Measurements from ENCODE around the gene OR52A1. TPM values are rescaled to one million over a fixed set of nuclear protein-coding genes. Genes with fewer than 3 reads are reported as not detected.

Gene OR52A1
- total RNA-seq, 1 experiment from 2014 or later = not detected

- Histone ChIP-seq H3K4me3 (no peak overlapping the region), H3K4me1 (no peaks in the 10 kb centered on the region), H3K36me3 (no peaks in the 10 kb centered on the region), H3K27ac (no peak overlapping the region), H3K9me3 (replicated peaks) (no peaks in the 10 kb centered on the region), H3K27me3 (no peaks in the 10 kb centered on the region)
- no peak for DNase-seq
Observed at GRCh38 chr11:5107285-5107684, 47.3 kb downstream of the OR52A1 start.

DNA sequence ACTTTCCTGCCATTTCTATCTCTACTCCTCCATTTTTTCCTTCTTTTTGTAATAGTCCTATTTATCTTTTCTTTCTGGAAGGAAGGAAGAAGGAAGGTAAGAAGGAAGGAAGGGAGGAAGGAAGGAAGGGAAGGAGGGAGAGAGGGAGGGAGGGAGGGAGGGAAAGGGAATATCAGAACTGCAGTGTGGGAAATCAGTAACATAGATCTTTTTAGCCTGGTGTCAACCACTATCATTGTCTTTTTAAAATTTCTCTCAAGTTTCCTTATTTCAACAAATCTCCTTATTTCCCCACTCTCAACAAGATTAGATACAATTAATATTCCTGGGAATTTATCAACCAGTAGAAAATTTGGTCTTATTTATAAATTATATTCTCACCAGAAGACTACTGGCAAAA, 51.5 kb downstream of the OR52A1 start:
- no peaks in the 10 kb centered on the region for H3K27me3 ChIP-seq
- H3K36me3 ChIP-seq = no peaks in the 10 kb centered on the region
- no peak overlapping the region for H3K4me3 ChIP-seq
- H3K9me3 ChIP-seq (replicated peaks) = no peaks in the 10 kb centered on the region
- no peaks in the 10 kb centered on the region for H3K4me1 ChIP-seq
- H3K27ac ChIP-seq = no peak overlapping the region
- DNase-seq = no peak

GRCh38 chr11:5102246-5102645, 52.3 kb downstream of the OR52A1 start:
- Histone ChIP-seq H3K4me3 (no peak overlapping the region), H3K36me3 (no peaks in the 10 kb centered on the region), H3K4me1 (no peaks in the 10 kb centered on the region), H3K27ac (no peak overlapping the region), H3K9me3 (replicated peaks) (no peaks in the 10 kb centered on the region), H3K27me3 (no peaks in the 10 kb centered on the region)
- peak in 1 of 2 experiments; percentile 4 for DNase-seq

DNA sequence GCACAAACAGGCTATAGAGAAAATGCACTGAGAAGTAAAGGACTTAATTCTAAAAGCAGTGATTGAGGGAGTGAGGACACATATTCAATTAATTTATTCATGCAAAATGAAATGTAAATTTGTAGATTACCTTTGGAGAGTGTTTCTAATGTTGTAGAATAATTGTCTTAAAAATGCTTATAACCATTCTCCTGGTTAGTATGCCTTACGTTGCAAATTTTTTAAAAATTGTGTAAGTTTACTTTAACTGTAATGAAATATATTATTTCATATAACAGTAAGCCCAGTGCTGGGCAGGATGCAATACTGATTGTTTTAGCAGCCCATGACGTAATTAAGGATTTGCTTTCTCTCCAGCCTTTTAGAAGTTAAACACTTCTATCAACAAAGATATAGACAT, 58.5 kb downstream of the OR52A1 start:
- no peaks in the 10 kb centered on the region for H3K27me3 ChIP-seq
- no peak for DNase-seq
- H3K4me1 ChIP-seq = no peaks in the 10 kb centered on the region
- H3K27ac ChIP-seq = no peak overlapping the region
- H3K9me3 ChIP-seq (replicated peaks) = no peaks in the 10 kb centered on the region
- H3K36me3 ChIP-seq = no peaks in the 10 kb centered on the region
- no peak overlapping the region for H3K4me3 ChIP-seq

Other genes with a start within 250 kb of the OR52A1 start
- not detected in 2 replicates for gene OR51G2, start 235.4 kb downstream of the OR52A1 start, total RNA-seq (2014; rRNA removed; shearing (Covaris generic))
- not detected in 2 replicates for gene OR51G1, start 230.4 kb downstream of the OR52A1 start, total RNA-seq (2014; rRNA removed; shearing (Covaris generic))
- gene OR51A4, start 207.2 kb downstream of the OR52A1 start, total RNA-seq (2014; rRNA removed; shearing (Covaris generic)) = not detected in 2 replicates
- not detected in 2 replicates for gene OR51A2, start 199.0 kb downstream of the OR52A1 start, total RNA-seq (2014; rRNA removed; shearing (Covaris generic))
- not detected in 2 replicates for gene OR51L1, start 159.9 kb downstream of the OR52A1 start, total RNA-seq (2014; rRNA removed; shearing (Covaris generic))
- gene OR52J3, start 108.2 kb downstream of the OR52A1 start, total RNA-seq (2014; rRNA removed; shearing (Covaris generic)) = not detected in 2 replicates
- not detected in 2 replicates for gene OR52E2, start 95.1 kb downstream of the OR52A1 start, total RNA-seq (2014; rRNA removed; shearing (Covaris generic))
- not detected in 2 replicates for gene OR52E1, start 85.2 kb downstream of the OR52A1 start, total RNA-seq (2014; rRNA removed; shearing (Covaris generic))
- gene OR52A5, start 16.4 kb downstream of the OR52A1 start, total RNA-seq (2014; rRNA removed; shearing (Covaris generic)) = not detected in 2 replicates
- gene OR51V1, start 45.9 kb upstream of the OR52A1 start, total RNA-seq (2014; rRNA removed; shearing (Covaris generic)) = not detected in 2 replicates
- not detected in 2 replicates for gene HBB, start 72.3 kb upstream of the OR52A1 start, total RNA-seq (2014; rRNA removed; shearing (Covaris generic))
- not detected in 2 replicates for gene HBD, start 79.7 kb upstream of the OR52A1 start, total RNA-seq (2014; rRNA removed; shearing (Covaris generic))
- not detected in 2 replicates for gene HBG1, start 95.1 kb upstream of the OR52A1 start, total RNA-seq (2014; rRNA removed; shearing (Covaris generic))
- not detected in 2 replicates for gene HBG2, start 100.0 kb upstream of the OR52A1 start, total RNA-seq (2014; rRNA removed; shearing (Covaris generic))
- gene HBE1, start 115.2 kb upstream of the OR52A1 start, total RNA-seq (2014; rRNA removed; shearing (Covaris generic)) = 0.26 TPM in 1 of 2 replicates, not detected in the other
- not detected in 2 replicates for gene OR51B4, start 147.2 kb upstream of the OR52A1 start, total RNA-seq (2014; rRNA removed; shearing (Covaris generic))
- not detected in 2 replicates for gene OR51B2, start 169.5 kb upstream of the OR52A1 start, total RNA-seq (2014; rRNA removed; shearing (Covaris generic))
- 0.28 TPM in 1 of 2 replicates, not detected in the other for gene OR51B5, start 188.8 kb upstream of the OR52A1 start, total RNA-seq (2014; rRNA removed; shearing (Covaris generic))
- gene OR51B6, start 196.8 kb upstream of the OR52A1 start, total RNA-seq (2014; rRNA removed; shearing (Covaris generic)) = not detected in 2 replicates
- not detected in 2 replicates for gene OR51M1, start 229.1 kb upstream of the OR52A1 start, total RNA-seq (2014; rRNA removed; shearing (Covaris generic))

Data from SJCRH30 (cell line).